Stomach (tissue), 4 donors: ENCODE results near the gene ESYT2.

Experiments used
- CTCF ChIP-seq, 7 experiments: fragments of 450-650 bp in 4 of 7; fragments of 200-600 bp in 3 of 7; sonication (generic) in 3 of 7; IDR thresholded peaks; one replicate each; pipeline ENCODE4 v1.5.1; 2016 to 2019; ENCODE audit warnings: antibody characterized with exemption in 7 of 7, control low read depth in 2 of 7, mild to moderate bottlenecking in 1 of 7
- EP300 ChIP-seq: sonication (generic); formaldehyde crosslinking; IDR thresholded peaks from one replicate; pipeline ENCODE4 v1.6.1; 2017; ENCODE audit warnings: antibody characterized with exemption
- POLR2A ChIP-seq, 4 donors: fragments of 450-650 bp; IDR thresholded peaks; one replicate each; pipeline ENCODE4 v1.6.1; 2016; ENCODE audit warnings: antibody characterized with exemption in 4 of 4, control low read depth in 2 of 4, mild to moderate bottlenecking in 1 of 4, moderate library complexity in 1 of 4

DNA sequence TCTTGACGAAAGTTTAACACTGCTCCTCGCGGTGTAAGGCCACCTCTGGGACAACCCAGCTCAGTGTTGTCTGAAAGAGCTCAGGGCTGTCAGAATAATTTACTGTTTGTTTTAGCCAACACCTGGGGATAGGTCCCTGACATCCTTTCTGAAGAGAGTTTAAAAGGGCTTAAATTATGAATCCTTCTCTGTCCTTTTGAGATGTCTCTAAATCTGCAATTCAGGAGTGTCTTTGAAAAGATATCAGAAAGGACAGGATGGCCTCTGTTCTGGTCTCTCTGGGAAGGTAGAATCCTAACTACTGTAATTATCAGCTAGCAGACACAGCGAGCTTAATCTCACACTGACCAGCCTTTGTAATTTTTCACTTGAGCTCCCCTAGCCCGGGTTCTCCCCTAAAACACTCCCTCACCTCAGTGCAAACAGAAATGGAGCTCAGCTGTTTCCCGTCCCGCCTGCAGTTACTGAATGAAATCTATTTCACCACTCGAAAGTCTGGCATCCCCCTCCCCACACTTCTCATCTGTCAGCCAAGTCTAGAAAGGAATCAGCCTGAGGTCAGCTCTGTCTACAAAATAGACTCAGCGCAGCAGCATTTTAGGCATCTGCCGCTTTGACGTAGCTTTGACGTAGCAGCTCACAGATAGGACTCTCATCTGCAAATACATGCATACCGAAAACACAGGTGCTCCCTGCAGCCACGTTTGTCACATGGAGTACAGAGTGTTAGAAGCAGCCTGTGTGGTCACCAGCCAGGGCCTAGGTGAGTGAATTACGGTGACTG lies 31.9 kb upstream of the ESYT2 start:
- TF ChIP-seq CTCF (IDR thresholded peaks at IDR 0.05) (no peak), POLR2A (IDR thresholded peaks at IDR 0.05) (no peak), EP300 (no peak)
